HG03469 (cell line): ENCODE measurements around the gene RNF11.

Experiments used
- ATAC-seq: cut with Tn5 transposase; IDR thresholded peaks from one replicate; pipeline ENCODE4 v1.9.1; 2021; ENCODE audit warnings: mild to moderate bottlenecking, moderate library complexity, moderate number of reproducible peaks; ENCODE audit not compliant: unreplicated experiment

Gene RNF11

GRCh38 chr1:51294566-51295184 is 58.6 kb downstream of the RNF11 start:
- no peak for ATAC-seq

DNA sequence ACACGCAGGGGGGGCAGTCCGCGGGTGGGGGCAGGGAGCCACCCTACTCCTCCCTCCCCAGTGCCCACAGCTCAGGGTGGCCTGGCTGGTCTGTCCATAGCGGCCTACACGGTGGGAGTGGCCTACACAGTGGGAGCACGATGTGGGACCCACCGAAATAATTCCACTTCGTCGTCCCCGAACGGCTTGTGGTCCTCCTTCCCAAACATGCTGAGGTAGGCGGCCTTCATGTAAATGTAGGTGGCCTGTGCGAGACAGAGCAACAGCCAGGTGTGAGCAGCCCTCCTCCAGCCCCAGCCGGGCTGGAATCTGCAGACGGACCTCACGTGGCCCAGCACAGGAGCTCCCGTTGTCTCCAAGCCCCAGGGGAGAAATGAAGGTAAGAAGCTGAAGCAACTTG is 59.9 kb downstream of the RNF11 start:
- ATAC-seq, result no peak

GRCh38 chr1:51296383-51297357 is 60.6 kb downstream of the RNF11 start:
- ATAC-seq, result no peak

DNA sequence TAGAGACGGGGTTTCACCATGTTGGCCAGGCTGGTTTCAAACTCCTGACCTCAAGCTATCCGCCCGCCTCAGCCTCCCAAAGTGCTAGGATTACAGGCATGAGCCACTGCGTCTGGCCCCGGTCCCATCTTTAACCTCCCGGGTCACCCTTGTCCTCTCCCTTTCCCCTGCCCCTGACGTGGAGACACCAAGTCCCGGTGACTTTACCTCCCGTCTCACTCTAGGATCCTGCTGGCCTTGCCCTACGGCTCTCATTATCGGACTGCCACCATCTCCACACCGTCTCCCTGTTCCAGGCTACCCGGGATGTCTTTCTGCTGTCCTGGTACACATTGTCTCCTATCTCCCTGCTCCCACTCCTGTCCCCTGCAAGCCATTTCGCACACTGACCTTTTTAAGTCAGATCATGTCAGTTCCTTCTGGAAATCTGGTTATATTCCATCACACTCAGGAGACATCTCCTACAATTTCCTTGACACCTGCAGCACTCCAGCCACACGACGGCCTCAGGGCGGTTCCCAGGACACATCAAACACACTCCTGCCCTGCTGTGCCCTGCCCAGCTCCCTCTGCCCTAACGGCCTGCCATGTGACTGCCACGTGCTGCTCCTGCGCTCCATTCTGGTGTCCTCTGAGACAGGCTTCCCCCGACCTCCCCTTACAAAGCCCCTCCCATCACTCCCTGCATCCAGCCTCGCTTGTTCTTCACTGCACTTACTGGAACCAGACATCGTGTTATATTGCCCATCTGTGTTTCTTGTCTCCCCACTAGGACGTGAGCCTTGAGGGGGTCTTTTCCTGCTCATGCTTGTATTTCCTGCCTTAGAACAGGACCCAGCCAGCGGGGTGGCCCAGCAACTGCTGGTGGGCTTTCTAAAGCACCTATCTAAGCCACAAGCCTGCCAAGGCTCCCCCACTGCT is 61.6 kb downstream of the RNF11 start:
- ATAC-seq, result no peak

DNA sequence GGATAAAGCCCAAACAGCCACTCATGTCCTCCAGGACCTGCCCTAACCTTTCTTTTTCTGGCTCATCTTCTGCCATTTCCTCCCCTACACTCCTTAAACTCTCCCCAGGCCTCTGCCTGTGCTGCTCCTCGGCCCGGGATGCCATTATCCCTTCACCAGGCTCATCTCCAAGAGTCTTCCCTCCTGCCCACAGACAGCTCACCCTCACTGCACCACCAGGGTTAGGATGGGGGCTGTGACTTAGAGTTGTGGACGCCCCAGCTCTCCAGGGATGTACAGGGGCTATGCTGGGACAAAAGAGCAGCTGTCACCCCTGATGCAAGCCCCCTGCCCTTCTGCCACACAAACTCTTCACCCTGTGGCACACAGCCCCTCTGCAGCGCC is 62.2 kb downstream of the RNF11 start:
- ATAC-seq, result no peak

- ATAC-seq, result no peak
Observed at GRCh38 chr1:51299185-51299885, 63.3 kb downstream of the RNF11 start.

- ATAC-seq, result no peak
Observed at GRCh38 chr1:51299981-51300670, 64.1 kb downstream of the RNF11 start.

GRCh38 chr1:51301152-51301843 is 65.2 kb downstream of the RNF11 start:
- no peak for ATAC-seq

GRCh38 chr1:51301844-51302162 is 65.7 kb downstream of the RNF11 start:
- ATAC-seq, result no peak

DNA sequence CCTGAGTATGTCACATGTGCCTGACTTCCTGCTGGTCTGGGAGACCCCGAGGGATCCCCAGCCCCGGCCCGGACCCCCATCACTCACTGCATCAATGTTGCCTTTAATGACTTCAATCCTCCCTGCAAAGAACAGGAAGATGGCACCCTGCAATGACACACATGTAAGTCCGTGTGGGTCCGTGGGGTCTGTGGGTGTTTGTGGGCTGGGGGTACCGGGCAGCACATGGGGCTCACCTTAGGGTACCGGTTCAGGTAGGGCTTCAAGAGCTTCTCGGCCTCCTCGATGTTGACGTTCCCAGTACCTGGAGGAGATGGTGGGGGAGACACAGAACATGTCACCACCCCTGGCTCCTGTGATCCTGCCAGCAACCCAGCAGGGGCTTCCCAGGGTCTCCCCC is 66.2 kb downstream of the RNF11 start:
- ATAC-seq, result no peak

GRCh38 chr1:51302746-51303145 is 66.7 kb downstream of the RNF11 start:
- ATAC-seq, result no peak

- no peak for ATAC-seq
Observed at GRCh38 chr1:51303315-51303714, 67.2 kb downstream of the RNF11 start.

GRCh38 chr1:51303751-51304251 is 67.7 kb downstream of the RNF11 start:
- ATAC-seq, result no peak

- ATAC-seq, result no peak
Observed at GRCh38 chr1:51304360-51304759, 68.3 kb downstream of the RNF11 start.

- no peak for ATAC-seq
Observed at GRCh38 chr1:51305371-51305823, 69.3 kb downstream of the RNF11 start.

DNA sequence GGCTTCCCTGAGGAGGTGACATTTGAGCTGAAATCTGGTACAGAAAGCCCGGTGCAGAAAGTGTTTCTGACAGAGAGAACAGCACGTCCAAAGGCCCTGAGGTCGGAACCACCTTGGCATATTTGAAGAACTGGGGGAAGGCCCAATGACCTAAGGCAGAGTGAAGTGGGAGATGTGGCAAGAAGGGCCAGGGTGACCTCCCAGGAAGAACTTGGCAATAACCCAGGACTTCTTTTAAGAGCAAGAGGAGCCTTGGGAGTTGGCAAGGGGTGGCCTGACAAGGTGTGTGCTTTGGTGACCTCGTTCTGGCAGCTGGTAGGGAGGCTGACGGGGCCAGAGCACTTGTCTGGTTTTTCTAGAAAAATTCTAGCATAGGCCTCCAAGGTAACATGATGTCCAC is 70.9 kb downstream of the RNF11 start:
- ATAC-seq, result no peak

DNA sequence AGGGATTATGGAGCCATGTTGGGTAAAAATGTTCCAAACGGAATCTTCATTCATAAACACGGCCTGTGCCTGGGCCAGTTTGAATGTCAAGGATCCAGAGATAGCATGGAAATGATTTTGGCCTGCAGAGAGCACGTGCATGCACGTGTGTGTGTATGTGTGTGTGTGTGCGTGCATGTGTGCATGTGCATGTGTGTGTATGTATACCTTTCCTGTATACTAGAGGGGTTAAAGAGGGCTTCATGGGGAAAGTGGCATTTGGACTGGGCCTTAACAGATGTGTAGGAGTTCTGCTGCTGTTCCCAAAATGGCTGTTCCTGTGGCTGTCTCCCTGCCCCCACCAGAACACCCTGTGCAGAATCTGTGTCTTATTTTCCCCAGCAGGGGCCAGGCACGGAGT is 72.6 kb downstream of the RNF11 start:
- no peak for ATAC-seq

DNA sequence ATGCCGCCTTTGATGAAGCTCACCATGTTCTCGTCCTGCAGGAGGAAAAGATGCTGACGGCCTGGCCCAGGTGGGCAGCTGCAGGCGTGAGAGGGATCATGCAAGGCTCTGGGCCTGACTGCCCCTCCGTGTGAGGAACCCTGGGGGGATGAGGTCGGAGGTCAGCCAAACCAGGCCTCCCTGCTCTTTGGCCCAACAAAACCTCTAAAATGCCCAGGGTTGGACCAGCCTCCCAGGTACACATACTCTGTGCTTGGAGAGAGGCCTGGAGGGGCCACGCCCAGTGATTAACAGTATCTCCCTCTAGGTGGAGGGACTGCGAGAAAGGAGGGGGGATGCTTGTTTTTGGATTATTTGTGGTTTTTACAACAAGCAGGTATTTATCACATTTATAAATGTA is 73.2 kb downstream of the RNF11 start:
- ATAC-seq, result no peak

- no peak for ATAC-seq
Observed at GRCh38 chr1:51310871-51311613, 75.0 kb downstream of the RNF11 start.
